HG02981 (cell line): ENCODE measurements around the gene KCNK13.

Experiments
- ATAC-seq: cut with Tn5 transposase; IDR thresholded peaks from one replicate; pipeline ENCODE4 v1.9.1; 2021; ENCODE audit warnings: mild to moderate bottlenecking, moderate library complexity; ENCODE audit not compliant: unreplicated experiment

Gene KCNK13

GRCh38 chr14:90126260-90126659 is 64.5 kb downstream of the KCNK13 start:
- ATAC-seq, result no peak

GRCh38 chr14:90132821-90133570 is 71.2 kb downstream of the KCNK13 start:
- no peak for ATAC-seq

- no peak for ATAC-seq
These were observed 75.1 kb downstream of the KCNK13 start for GRCh38 chr14:90136904-90137303.

- ATAC-seq, result no peak
These were observed 76.0 kb downstream of the KCNK13 start for GRCh38 chr14:90137807-90138206.

- ATAC-seq, result no peak
These were observed 77.4 kb downstream of the KCNK13 start for GRCh38 chr14:90139199-90139598.

- ATAC-seq, result no peak
These were observed 78.6 kb downstream of the KCNK13 start for GRCh38 chr14:90140298-90140955.

- no peak for ATAC-seq
These were observed 79.1 kb downstream of the KCNK13 start for GRCh38 chr14:90140956-90141316.

- no peak for ATAC-seq
These were observed 91.6 kb downstream of the KCNK13 start for GRCh38 chr14:90153429-90153828.

- ATAC-seq, result no peak
These were observed 92.3 kb downstream of the KCNK13 start for GRCh38 chr14:90154110-90154509.

GRCh38 chr14:90159146-90159545 is 97.4 kb downstream of the KCNK13 start:
- no peak for ATAC-seq

- ATAC-seq, result no peak
These were observed 97.9 kb downstream of the KCNK13 start for GRCh38 chr14:90159688-90160087.

- no peak for ATAC-seq
These were observed 99.3 kb downstream of the KCNK13 start for GRCh38 chr14:90161129-90161528.

- no peak for ATAC-seq
These were observed 106.8 kb downstream of the KCNK13 start for GRCh38 chr14:90168425-90169105.

- ATAC-seq, result no peak
These were observed 113.8 kb downstream of the KCNK13 start for GRCh38 chr14:90175631-90176030.

- no peak for ATAC-seq
These were observed 115.9 kb downstream of the KCNK13 start for GRCh38 chr14:90177539-90178189.

GRCh38 chr14:90179357-90179756 is 117.6 kb downstream of the KCNK13 start:
- no peak for ATAC-seq

GRCh38 chr14:90179809-90180779 is 118.3 kb downstream of the KCNK13 start:
- no peak for ATAC-seq

GRCh38 chr14:90184094-90184493 is 122.3 kb downstream of the KCNK13 start:
- no peak for ATAC-seq

GRCh38 chr14:90184571-90185266 is 122.9 kb downstream of the KCNK13 start:
- ATAC-seq, result no peak

- no peak for ATAC-seq
These were observed 126.8 kb downstream of the KCNK13 start for GRCh38 chr14:90188588-90188987.
